Measurements from ENCODE around the gene CABP2.
"Not testable (repeated sequence)": the region's sequence is repeated elsewhere in the genome, so short reads cannot be mapped to it uniquely, and the experiment has no call there.

The CABP2 gene

DNA sequence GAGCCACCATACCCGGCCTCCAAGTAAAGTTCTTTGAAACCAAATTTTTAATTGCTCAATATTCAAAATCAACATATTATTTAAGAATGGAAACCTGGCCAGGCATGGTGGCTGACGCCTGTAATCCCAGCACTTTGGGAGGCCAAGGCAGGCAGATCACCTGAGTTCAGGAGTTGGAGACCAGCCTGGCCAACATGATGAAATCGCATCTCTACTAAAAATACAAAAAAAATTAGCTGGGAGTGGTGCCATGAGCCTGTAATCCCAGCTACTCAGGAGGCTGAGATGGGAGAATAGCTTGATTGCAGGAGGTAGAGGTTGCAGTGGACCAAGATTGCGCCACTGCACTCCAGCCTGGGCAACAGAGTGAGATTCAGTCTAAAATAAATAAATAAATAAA is 24.9 kb upstream of the CABP2 start:
- H3K27ac Mint-ChIP-seq; H3K36me3 Mint-ChIP-seq (ENCODE audit: low read depth); H3K9me3 Mint-ChIP-seq; H3K4me3 Mint-ChIP-seq; H3K4me1 Mint-ChIP-seq (ENCODE audit: low read depth); DNase-seq (ENCODE audit: low spot score): not testable (repeated sequence)
- H3K27me3 Mint-ChIP-seq (ENCODE audit: low read depth): peaks cover 22% of the 10 kb centered on the region

DNA sequence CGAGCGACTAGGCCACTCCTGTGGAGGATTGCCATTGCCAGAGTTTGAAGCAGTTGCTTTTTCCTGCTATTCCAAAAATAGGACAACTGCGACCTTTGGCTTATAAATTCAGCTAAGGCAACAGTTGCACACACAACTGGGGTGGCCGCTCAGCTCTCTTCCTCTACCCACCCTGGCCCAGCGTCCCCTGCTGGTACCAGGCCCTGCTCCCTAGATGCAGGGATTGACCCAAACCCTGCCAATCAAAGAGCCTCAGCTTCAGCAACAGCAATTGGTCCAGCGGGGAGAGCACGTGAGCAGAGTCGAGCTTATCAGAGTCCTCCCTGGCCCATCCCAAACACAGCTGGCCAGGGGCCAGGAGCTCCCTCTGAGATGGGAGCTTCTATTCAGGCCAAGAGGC is 22.0 kb upstream of the CABP2 start:
- H3K36me3 Mint-ChIP-seq (ENCODE audit: low read depth): no peaks in the 10 kb centered on the region
- no peaks in the 10 kb centered on the region for H3K9me3 Mint-ChIP-seq
- peaks cover 2% of the 10 kb centered on the region for H3K4me1 Mint-ChIP-seq (ENCODE audit: low read depth)
- no peak for DNase-seq (ENCODE audit: low spot score)
- H3K27ac Mint-ChIP-seq: no peak overlapping the region
- H3K4me3 Mint-ChIP-seq: no peak overlapping the region
- H3K27me3 Mint-ChIP-seq (ENCODE audit: low read depth): peaks cover 5% of the 10 kb centered on the region

DNA sequence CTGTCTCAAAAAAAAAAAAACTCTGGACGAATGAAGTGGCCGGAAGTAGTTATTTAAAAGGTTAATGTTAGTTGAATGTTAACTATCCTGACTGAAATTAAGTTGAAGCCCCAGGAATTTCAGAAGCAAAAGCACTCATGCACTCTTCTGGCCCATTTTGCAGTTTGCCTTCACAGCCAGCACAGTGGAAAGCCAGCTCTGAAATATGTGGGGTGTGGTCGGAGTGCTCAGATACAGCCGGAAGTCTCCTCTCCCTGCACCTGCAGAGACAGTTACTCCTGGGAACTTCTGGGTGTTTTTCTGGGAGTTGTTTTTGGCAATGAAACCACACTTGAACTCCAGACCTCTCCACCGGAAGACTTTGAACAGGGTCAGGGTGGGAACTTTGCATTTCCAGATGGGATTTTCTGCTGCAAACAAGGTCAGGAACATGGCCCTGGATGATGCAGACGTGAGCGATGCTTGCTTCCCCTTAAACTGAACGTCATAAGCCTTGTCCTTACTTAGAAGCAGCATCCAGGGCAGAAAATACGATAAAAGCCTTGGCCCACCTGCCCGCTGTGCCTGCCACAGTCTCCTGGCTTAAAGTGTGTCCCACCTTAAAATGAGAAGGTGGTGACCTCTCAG is 21.5 kb upstream of the CABP2 start:
- H3K27me3 Mint-ChIP-seq (ENCODE audit: low read depth): peaks cover 2% of the 10 kb centered on the region
- DNase-seq (ENCODE audit: low spot score): no peak
- no peaks in the 10 kb centered on the region for H3K9me3 Mint-ChIP-seq
- no peak overlapping the region for H3K4me3 Mint-ChIP-seq
- no peak overlapping the region for H3K27ac Mint-ChIP-seq
- peaks cover 2% of the 10 kb centered on the region for H3K4me1 Mint-ChIP-seq (ENCODE audit: low read depth)
- H3K36me3 Mint-ChIP-seq (ENCODE audit: low read depth): no peaks in the 10 kb centered on the region

DNA sequence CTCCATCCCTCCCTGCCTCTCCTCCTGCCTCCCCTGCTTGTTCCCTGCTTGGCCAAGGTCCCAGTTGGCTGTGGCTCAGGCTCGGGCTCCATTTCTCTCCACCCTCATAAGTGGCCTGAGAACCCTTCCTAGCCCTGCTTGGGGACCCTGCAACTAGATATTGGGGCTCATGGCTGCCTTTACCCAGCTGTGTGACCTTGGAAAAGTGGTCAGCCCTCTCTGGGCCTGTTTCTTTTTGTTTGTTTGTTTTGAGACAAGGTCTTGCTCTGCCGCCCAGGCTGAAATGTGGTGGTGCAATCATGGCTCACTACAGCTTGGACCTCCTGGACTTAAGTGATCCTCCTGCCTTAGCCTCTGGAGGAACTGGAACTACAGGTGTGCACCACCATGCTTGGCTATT is 20.3 kb upstream of the CABP2 start:
- no peaks in the 10 kb centered on the region for H3K36me3 Mint-ChIP-seq (ENCODE audit: low read depth)
- peaks cover 2% of the 10 kb centered on the region for H3K4me1 Mint-ChIP-seq (ENCODE audit: low read depth)
- DNase-seq (ENCODE audit: low spot score): no peak
- H3K27me3 Mint-ChIP-seq (ENCODE audit: low read depth): peaks cover 2% of the 10 kb centered on the region
- H3K27ac Mint-ChIP-seq: no peak overlapping the region
- no peak overlapping the region for H3K4me3 Mint-ChIP-seq
- no peaks in the 10 kb centered on the region for H3K9me3 Mint-ChIP-seq

DNA sequence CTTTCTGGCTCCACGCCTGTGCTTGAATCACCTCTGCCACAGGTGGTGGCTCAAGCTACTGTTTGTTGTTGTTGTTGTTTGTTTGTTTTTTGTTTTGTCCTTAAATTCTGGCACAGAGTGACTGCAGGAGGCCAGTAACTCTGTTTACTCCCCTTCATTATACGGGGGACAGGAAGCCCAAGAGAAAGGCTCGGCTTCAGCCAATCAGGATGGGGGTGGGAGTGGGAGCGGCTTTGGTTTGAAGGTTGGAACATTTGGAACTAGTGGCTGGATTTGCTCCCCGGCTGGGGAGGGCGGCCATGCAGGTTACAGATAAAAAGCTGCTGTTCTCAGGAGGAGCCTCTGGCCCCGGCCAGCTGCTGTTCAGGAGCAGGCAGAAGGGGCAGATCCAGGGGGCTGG is 19.7 kb upstream of the CABP2 start:
- no peak for DNase-seq (ENCODE audit: low spot score)
- H3K27ac Mint-ChIP-seq: no peak overlapping the region
- H3K36me3 Mint-ChIP-seq (ENCODE audit: low read depth): no peaks in the 10 kb centered on the region
- no peak overlapping the region for H3K4me3 Mint-ChIP-seq
- H3K4me1 Mint-ChIP-seq (ENCODE audit: low read depth): peaks cover 2% of the 10 kb centered on the region
- H3K27me3 Mint-ChIP-seq (ENCODE audit: low read depth): peaks cover 2% of the 10 kb centered on the region
- no peaks in the 10 kb centered on the region for H3K9me3 Mint-ChIP-seq

DNA sequence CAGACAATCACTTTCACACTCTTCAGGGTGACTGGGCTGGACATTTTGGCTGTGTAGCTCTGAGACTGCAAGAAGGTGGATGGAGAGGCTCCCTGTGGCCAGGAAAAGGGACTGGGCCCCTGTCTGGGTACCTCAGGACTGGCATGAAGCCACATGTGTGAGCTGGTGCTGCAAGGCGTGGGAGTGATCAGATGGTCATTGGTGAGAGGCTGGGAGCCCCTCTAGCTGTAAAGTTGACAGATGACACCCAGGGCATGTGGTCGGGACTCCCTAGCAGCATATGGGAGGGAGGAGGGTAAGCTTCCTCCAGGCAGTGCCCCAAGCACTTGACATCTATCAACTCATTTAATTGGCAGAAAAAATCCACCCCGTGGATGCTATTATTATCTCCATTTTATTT is 18.9 kb upstream of the CABP2 start:
- Mint-ChIP-seq H3K36me3 (ENCODE audit: low read depth) (no peaks in the 10 kb centered on the region), H3K27me3 (ENCODE audit: low read depth) (peaks cover 2% of the 10 kb centered on the region), H3K27ac (no peak overlapping the region), H3K4me1 (ENCODE audit: low read depth) (peaks cover 2% of the 10 kb centered on the region), H3K9me3 (no peaks in the 10 kb centered on the region), H3K4me3 (no peak overlapping the region)
- DNase-seq (ENCODE audit: low spot score): no peak

DNA sequence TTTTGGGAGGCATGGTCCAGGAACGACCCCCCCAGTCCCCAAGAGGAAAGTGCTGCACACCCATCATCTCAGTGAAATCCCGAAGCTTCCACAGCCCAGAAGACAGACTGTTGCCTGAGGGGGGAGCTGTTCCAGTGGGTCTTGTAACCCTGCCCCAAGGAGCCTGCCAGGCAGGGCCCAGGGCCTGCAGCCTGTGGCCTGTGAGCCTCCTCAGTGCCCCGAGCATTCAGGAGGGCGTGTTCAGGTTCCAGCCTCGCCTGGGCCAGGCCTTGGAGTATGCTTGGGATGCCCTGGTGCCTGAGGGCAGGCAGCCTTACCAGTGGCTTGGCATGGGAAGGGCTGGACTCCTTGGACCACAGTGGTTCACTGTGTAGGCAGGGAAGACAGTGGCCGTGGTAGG is 18.0 kb upstream of the CABP2 start:
- Mint-ChIP-seq H3K27ac (no peak overlapping the region), H3K9me3 (no peaks in the 10 kb centered on the region), H3K27me3 (ENCODE audit: low read depth) (no peaks in the 10 kb centered on the region), H3K4me3 (no peak overlapping the region), H3K36me3 (ENCODE audit: low read depth) (no peaks in the 10 kb centered on the region), H3K4me1 (ENCODE audit: low read depth) (no peaks in the 10 kb centered on the region)
- DNase-seq (ENCODE audit: low spot score): no peak

DNA sequence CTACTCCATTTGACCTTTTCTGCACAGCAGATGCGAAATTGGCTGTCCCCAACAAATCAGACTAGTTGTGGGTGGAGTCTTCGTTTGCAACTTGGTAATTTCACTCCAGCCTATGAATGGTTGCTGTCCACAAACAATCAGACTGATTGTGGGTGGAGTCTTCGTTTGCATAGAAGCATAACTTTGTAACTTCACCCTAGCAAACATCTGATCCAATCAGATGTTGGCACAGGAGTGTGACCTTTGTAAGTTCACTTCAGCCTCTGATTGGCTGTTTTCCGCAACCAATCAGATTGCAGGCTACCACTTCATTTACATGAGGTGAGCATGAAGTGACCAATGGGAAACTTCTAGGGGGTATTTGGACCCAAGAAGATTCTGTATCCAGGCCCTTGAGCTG is 16.3 kb upstream of the CABP2 start:
- no peak overlapping the region for H3K27ac Mint-ChIP-seq
- peaks cover under 1% of the 10 kb centered on the region for H3K9me3 Mint-ChIP-seq
- no peaks in the 10 kb centered on the region for H3K36me3 Mint-ChIP-seq (ENCODE audit: low read depth)
- H3K27me3 Mint-ChIP-seq (ENCODE audit: low read depth): no peaks in the 10 kb centered on the region
- no peaks in the 10 kb centered on the region for H3K4me1 Mint-ChIP-seq (ENCODE audit: low read depth)
- H3K4me3 Mint-ChIP-seq: no peak overlapping the region
- DNase-seq (ENCODE audit: low spot score): no peak

DNA sequence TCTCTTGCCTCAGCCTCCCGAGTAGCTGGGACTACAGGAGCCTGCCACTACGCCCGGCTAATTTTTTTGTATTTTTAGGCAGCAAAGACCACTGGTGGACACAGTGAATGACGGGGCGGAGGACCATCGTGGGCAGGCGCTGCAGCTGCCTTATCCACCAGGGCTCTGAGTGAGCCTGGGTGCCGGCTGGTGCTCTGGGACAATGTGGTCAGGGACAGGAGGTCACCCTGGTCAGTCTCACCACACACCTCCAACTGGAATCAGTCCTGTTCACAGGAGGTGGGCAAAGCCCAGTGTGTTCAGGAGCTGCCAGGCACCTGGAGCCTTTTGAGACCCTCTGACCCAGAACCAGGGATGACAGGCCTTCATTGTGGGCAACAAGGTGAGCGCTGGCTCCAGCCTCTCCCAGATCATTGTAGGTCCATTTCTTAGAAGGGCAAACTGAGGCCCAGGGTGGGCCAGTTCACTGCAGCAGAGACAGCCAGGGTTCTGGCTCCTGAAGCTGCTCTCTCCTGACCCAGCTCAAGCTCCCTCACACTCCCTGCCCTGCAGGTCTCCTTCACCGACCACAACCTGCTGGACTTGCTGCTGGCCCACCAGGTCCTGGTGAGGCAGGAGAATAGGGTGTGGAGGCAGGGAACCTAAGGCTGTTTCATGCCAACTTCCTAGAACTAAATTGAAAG is 15.7 kb upstream of the CABP2 start:
- Mint-ChIP-seq H3K36me3 (ENCODE audit: low read depth) (no peaks in the 10 kb centered on the region), H3K4me1 (ENCODE audit: low read depth) (no peaks in the 10 kb centered on the region), H3K27me3 (ENCODE audit: low read depth) (no peaks in the 10 kb centered on the region), H3K27ac (no peak overlapping the region), H3K4me3 (no peak overlapping the region), H3K9me3 (peaks cover 7% of the 10 kb centered on the region)
- no peak for DNase-seq (ENCODE audit: low spot score)

DNA sequence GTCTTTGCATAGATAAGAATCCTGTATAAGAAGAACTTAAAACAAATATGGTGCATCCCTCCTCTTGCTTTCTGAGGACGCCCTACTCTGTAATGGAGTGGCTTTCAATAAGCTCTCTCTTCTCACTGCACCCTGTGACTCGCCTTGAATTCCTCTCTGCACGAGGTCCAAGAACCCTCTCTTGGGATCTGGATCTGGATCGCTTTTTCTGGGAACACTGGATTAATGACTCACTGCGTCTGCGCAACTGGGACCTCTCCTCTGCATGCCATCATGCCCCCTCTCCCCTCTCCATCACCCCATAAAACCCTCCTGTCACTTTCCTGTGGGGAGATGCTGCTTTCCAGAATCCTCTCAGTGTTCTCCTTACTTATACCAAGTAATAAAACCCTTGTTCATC is 15.1 kb upstream of the CABP2 start:
- H3K4me3 Mint-ChIP-seq: no peak overlapping the region
- no peaks in the 10 kb centered on the region for H3K4me1 Mint-ChIP-seq (ENCODE audit: low read depth)
- peaks cover 11% of the 10 kb centered on the region for H3K9me3 Mint-ChIP-seq
- H3K27ac Mint-ChIP-seq: no peak overlapping the region
- H3K36me3 Mint-ChIP-seq (ENCODE audit: low read depth): no peaks in the 10 kb centered on the region
- no peaks in the 10 kb centered on the region for H3K27me3 Mint-ChIP-seq (ENCODE audit: low read depth)
- no peak for DNase-seq (ENCODE audit: low spot score)

DNA sequence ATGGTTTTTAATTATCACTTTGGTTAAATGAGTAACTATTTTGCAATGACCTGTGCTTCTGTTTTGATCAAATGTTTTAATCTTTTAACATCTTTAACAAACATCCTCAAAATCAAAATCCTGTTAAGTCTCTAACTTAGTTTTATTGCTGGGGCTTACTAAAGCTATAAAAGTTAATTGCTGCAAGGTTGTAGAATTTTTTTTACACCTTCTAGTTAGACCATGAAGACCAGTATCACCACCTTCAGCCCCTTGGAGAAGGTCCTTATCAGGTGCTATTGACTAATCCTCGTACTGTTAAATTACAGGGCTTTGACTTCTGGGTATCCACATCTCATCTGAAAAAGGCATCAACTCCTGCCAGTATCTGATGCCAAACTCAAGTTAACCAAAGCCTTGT is 12.3 kb upstream of the CABP2 start:
- no peak for DNase-seq (ENCODE audit: low spot score)
- H3K36me3 Mint-ChIP-seq (ENCODE audit: low read depth): no peaks in the 10 kb centered on the region
- H3K4me3 Mint-ChIP-seq: no peak overlapping the region
- no peak overlapping the region for H3K27ac Mint-ChIP-seq
- no peaks in the 10 kb centered on the region for H3K27me3 Mint-ChIP-seq (ENCODE audit: low read depth)
- H3K4me1 Mint-ChIP-seq (ENCODE audit: low read depth): no peaks in the 10 kb centered on the region
- peaks cover 15% of the 10 kb centered on the region for H3K9me3 Mint-ChIP-seq

DNA sequence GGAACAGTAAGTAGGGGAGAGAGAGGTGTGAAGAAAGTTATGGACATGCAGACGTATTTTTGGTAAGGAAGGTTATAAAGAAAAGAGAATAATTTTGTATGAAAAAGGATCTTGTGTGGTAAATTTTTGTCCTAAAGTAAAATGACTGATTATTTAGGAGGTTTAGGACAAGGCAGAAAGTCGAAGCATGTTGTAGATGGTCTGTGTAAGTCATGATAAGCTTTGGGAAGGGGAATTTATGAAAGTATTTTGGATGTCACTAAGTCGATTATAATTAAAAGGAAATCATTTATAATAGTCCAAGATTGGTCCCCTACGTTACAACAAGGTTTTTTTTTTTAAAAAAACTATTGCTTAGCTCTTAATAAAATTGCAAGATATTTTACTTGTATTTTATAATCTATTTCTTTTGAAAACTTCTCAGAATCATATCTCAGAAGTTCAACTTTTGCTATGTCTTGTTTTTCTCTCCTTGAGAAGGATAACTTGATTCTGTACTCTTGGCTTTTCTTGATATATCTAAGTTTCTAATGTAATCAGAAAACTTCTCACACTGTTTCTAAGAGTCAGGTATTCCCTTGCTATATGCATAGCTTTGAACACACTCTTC is 10.9 kb upstream of the CABP2 start:
- no peak for DNase-seq (ENCODE audit: low spot score)

DNA sequence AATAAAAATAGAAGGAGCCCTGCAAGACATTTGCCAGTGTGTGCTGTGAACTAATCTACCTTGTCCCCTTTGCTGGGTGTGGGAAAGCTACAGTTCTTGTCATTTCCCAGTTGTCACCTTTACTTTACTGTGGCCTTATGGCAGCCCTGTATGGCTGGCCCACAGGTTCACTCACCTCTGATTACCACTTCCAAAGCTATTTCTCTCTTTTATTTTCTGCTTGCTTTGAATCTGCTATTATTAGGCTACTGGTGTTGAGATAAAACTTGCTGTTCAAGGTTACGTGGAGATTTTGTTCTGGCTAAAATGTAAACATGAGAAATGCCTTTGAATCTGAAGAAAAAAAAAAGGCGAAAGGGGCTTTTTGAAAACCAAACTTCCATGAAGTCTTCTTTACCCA is 9.6 kb upstream of the CABP2 start:
- Mint-ChIP-seq H3K27ac (no peak overlapping the region), H3K4me1 (ENCODE audit: low read depth) (no peaks in the 10 kb centered on the region), H3K27me3 (ENCODE audit: low read depth) (no peaks in the 10 kb centered on the region), H3K36me3 (ENCODE audit: low read depth) (no peaks in the 10 kb centered on the region), H3K4me3 (no peak overlapping the region), H3K9me3 (peaks cover 15% of the 10 kb centered on the region)
- DNase-seq (ENCODE audit: low spot score): no peak

More for the DNA sequence above, 10.9 kb upstream of the CABP2 start:
- Mint-ChIP-seq H3K9me3 (peaks cover 15% of the 10 kb centered on the region), H3K4me1 (ENCODE audit: low read depth) (no peaks in the 10 kb centered on the region), H3K4me3 (no peak overlapping the region), H3K27ac (no peak overlapping the region), H3K36me3 (ENCODE audit: low read depth) (no peaks in the 10 kb centered on the region), H3K27me3 (ENCODE audit: low read depth) (no peaks in the 10 kb centered on the region)

DNA sequence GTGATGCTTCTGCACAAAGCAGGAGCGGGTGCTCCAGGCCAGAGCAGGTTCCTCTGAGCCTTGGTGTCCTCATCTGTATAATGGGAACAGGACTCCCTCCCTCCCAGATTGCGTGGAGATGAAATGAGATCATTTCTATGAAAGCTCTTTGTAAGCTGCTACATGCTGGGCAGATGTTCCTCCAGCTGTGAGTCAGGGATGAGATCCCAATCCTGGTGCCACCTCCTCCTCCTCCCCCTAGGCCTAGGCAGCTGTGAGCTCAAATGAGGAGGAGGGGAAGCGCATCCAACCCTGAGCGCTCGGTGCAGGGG is 7.0 kb upstream of the CABP2 start:
- no peak overlapping the region for H3K27ac Mint-ChIP-seq

DNA sequence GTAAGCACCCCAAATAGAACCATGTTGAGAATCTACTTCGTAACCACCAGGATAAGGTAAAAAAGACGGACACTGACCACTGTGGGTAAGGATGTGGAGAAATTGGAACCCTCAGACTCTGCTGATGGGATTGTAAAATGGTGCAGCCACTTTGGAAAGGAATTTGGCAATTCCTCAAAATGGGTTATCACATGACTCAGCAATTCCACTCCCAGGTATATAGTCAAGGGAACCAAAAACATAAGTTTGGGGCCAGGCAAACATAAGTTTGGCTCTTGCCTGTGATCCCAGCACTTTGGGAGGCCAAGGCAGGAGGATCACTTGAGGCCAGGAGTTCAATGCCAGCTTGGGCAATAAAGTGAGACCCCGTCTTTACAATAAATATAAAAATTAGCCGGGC is 5.1 kb upstream of the CABP2 start:
- Mint-ChIP-seq H3K4me1 (ENCODE audit: low read depth) (no peaks in the 10 kb centered on the region), H3K27me3 (ENCODE audit: low read depth) (peaks cover 2% of the 10 kb centered on the region), H3K9me3 (peaks cover 4% of the 10 kb centered on the region), H3K36me3 (ENCODE audit: low read depth) (no peaks in the 10 kb centered on the region), H3K4me3 (no peak overlapping the region), H3K27ac (no peak overlapping the region)
- DNase-seq (ENCODE audit: low spot score): no peak

More for the DNA sequence above, 7.0 kb upstream of the CABP2 start:
- DNase-seq (ENCODE audit: low spot score): no peak
- Mint-ChIP-seq H3K4me3 (no peak overlapping the region), H3K9me3 (peaks cover 15% of the 10 kb centered on the region), H3K4me1 (ENCODE audit: low read depth) (no peaks in the 10 kb centered on the region), H3K27me3 (ENCODE audit: low read depth) (peaks cover 2% of the 10 kb centered on the region), H3K36me3 (ENCODE audit: low read depth) (no peaks in the 10 kb centered on the region)
